GM21515 (cell line): Measurements from ENCODE around the gene CCKAR.

Experiments used
- ATAC-seq: cut with Tn5 transposase; IDR thresholded peaks from one replicate; pipeline ENCODE4 v1.9.1; 2021; ENCODE audit not compliant: unreplicated experiment

The CCKAR gene

DNA sequence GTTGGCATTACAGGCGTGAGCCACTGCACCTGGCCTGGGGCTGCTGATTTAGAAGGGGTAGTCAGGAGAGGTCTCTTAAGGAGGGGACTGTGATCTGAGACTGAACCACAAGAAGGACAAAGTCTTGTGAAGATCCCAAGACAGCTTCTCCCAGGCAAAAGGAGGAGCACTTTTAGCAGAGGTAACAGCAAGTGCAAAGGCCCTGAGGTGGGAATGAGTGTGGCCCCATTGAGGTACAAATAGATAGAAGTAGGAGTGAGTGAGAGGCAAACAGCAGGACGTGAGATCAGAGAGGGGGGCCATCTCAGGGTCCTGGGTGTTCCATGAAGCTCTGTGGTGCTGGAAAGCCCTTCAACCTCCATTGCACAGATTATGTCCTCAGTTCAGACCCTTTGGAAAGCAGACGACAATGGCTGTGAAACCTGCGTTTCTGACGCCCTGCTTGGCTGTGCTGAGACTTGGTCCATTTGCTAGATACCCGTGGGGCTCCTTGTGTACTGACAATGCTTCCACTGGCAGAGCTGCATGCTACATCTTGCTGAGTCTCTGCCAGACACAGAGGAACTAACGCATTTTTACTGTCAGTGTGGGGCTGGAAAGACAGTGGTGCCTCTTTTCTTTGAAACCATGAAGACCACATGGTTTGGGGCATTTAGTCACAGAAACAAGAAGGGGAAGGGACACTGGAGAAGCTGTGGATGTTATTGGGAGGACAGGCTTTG lies 1.3 kb upstream of the CCKAR start:
- no peak for ATAC-seq

DNA sequence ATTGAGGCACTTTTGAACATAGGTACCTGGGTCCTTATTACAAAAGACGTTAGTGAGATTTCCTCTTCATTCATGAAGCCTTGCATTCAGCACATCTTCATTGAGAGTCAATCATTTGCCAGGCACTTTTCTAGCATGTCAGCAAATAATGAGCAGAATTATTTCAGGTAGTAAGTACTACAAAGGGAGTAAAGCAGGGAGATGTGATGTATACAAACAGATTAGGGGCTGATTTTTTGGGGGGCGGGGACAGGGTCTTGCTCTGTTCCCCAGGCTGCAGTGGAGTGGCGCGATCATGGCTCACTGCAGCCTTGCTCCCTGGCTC lies 638 bp upstream of the CCKAR start:
- no peak for ATAC-seq

DNA sequence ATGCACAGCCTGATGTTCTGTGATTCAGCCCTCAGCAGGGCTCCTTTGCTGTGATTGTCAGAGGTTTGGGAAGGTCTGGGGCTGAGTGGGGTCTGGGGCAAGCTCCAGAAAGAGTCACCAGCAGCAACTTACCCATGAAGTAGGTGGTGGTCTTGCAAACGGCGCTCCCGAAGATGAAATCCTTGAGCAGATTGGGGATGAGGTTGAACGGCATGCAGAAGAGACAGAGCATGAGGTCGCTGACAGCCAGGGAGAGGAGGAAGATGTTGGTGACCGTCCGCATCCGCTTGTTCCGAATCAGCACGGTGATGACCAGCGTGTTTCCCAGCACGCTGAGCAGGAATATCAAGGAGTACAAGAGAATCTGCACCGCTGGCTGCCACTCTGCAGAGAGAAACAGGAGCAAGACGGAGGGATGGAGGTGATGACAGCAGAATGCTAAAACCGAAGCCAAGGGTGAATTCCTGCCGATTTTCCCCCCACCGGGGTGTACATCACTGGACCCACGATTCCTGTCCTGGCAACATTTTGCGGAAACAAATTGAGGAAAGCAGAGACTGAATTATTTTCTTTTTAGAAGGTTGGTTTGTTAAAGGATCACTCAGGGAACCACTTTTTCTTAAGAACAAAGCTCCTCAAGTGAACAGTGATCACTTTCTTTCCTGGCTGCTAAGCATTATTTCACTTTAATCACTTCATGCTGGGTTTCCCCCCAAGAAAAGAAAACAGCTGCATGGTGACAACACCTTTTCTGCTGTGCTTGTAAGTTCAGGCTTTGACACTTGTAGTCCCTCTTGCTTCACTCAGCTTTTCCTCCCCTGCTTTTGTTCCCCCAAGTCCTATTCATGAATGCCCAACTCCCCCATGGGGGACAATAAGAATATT lies 941 bp downstream of the CCKAR start:
- ATAC-seq, result no peak

DNA sequence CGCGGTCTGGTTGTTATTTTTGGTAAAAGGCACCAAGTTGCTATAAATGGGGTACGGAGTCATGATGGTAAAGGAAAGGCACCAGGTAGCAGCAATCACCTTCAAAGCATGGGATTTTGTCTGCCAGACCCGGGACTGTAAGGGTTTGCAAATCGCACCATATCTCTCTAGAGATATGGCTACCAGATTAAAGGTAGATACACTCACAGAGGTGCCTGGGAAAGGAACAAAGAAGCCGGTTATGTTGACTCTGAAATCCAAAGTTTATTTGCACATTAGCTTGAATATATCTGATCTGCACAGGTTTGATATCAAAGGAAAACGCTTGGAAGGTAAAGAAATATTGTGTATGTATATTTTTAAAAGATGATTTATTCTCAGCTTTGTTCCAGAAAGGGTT lies 4.6 kb downstream of the CCKAR start:
- no peak for ATAC-seq

DNA sequence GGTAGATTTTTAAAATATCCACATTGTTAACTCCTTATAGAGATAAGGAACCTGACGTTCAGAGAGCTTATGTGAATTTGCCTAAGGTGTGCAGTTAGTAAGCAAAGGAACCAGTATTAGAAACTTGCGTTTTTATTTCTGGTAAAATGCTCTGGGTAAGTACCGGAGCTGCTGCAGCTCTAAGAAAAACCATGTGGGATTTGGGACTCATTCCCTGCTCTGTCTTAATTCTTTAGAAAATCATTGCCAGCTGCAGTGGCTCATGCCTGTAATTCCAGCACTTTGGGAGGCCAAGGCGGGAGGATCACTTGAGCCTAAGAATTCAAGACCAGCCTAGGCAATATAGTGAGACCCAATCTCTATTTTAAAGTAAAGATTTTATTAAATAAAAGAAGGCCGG lies 5.8 kb downstream of the CCKAR start:
- no peak for ATAC-seq

DNA sequence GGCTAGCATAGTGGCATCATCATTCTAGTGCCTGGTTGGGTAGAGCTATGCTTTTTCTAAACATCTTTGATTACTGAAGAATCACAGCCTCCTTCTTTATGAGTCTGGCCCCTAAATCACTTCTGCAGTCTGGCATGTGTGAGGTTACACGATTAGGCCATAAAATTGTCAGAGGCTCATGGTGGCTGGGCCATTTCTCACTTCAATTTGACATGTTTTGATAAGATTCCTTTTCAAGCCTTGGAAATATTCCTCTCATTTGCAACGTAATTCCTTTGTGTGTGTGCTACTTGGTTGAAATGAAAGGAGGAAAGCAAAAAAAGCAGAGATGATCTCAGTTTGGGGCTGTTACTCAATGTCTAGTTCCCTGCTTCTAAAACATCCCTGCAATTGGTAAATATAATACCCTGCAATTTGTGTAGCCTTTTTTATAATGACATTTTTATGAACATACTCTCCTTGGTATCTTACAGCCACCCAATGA lies 6.2 kb downstream of the CCKAR start:
- no peak for ATAC-seq

DNA sequence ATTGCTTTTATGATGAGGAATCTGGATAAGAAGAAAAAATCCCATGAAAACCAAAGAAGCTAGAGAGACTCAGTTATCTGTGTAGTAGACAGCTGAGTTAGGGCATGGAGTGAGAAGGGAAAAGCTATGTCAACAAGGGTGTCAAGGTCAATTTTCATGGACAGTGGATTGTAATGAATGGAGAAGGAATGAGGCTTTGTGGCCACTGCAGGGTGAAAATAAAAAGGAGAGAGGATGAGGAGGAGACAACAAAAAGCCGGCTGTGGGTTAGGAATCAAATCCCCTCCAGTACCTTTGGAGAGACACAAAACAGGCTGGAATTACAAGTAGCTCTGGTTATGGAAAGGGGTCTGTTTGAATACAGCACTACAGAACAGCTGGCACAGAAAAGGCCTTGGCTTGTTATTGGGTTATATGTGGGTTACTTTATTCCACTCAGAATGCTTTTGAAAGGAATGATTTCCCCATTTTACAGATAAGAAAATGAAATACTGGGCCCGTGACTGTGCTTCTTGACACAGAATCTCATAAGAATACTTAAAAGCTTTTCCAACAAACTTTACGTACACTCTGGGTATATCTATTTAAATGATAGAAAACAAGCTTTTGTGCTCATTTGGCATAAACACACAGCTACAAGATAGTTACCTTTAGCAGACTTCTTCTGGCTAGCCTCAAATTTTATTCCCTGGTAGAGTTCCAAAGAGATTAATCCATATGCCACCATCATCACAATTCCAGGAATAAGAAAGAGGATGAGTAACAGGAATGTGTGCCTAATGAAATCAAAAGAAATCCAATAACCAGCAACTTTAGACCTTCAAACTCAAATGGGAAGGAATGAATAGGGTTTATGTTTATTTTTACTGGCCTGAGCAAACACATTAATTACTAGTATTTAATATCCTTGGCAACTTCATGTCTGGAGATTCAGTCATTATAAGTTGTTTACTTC lies 7.5 kb downstream of the CCKAR start:
- ATAC-seq, result no peak

DNA sequence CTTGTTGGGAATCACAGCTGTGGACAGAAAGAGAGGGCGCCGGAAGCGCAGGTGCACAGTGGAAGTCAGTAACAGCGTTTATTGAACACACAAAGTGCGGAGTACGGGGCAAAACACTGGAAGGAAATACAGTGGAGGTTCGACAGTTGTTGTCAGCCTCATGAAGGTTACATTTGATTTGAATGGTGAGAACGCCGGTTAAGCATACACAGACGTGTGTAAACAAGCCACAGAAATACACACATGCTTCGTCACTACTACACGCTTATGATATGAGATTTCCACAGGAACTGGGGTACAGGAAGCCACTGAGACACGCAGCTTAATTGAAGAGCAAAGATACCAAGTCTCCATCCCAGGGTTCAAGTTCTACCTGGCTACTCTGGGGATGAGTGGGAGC lies 12.0 kb downstream of the CCKAR start:
- ATAC-seq, result no peak

DNA sequence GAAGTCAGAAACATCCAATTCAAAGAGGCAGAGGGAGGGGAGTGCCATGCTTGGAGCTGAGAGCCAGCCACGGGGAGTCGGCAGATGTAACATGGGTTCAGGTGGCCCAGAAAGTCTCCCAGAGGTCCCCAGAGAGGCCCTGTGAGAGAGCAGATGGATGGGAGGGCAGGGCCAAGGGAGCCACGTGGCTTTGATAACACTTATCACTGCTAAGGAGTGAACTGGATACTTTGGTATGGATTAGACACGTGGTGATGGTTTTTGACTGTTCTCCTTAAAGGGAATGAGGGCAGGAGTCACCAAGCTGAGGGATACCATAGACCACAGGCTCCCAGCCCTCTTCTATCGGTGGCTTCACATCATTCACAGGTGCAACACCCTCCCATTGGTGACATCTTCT lies 13.7 kb downstream of the CCKAR start:
- no peak for ATAC-seq

DNA sequence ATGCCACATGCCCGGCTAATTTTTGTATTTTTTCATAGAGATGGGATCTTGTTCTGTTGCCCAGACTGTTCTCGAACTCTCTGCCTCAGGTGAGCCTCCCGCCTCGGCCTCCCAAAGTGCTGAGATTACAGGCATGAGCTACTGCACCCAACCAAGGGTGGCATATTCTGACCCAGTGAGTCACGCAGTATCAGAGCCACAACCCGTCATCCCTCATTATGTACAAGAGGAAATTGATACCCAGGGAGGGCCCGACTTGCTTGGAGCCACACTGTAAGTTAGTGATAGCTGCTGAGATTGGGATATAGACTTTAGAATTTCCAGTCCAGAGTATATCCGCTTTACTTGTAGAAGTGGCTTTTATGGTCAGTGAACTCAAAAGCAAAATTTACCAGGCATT lies 14.6 kb downstream of the CCKAR start:
- ATAC-seq, result no peak

DNA sequence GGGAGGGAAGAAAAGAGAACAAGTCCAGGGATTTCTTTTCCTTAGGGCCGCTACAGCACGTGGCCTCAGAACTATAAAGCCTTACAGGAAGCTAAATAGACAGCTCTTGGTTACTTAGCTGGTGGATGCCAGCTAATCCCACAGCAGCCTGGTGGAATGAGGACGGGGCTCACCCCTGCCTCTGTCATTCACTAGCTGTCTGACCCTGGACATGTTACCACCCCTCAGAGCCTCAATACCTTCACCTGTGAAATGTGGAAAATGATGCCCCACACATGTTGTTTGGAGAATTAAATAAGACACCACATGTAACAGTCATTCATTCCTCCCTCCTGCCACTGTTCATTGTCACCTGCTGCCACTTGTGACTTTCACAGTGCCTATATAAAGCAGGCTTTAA lies 15.7 kb downstream of the CCKAR start:
- no peak for ATAC-seq

DNA sequence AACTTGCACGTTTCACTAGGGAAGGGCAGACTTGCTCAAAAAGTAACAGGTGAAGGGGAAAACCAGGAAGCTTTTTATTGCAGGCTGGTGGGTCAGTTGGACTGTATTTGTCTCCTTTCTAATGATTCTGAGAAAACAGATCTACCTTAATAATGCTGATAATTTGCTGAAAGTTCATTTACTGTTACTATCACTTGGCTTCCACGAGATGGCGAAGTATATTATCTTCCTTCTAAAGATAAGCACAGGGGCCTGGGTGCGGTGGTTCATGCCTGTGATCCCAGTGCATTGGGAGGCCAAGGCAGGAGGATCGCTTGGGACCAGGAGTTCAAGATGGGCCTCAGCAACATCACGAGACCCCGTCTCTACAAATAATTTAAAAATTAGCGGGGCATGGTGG lies 16.4 kb downstream of the CCKAR start:
- ATAC-seq, result no peak

DNA sequence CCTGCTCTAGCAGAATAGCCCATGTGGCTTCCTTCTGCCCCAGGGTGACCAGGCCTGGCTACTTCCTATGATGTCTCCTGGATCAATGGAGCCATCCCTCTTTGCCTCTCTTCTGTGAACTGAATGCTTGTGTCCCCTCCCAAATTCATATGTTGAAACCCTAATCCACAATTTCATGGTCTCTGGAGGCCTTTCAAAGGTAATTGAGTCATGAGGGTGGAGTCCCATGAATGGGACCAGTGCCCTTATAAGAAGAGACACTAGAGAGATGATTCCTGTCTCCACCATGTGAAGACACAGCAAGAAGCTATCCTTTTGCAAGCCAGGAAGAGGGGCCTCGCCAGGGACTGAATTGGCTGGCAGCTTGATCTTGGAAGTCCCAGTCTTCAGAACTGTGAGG lies 18.4 kb downstream of the CCKAR start:
- no peak for ATAC-seq

DNA sequence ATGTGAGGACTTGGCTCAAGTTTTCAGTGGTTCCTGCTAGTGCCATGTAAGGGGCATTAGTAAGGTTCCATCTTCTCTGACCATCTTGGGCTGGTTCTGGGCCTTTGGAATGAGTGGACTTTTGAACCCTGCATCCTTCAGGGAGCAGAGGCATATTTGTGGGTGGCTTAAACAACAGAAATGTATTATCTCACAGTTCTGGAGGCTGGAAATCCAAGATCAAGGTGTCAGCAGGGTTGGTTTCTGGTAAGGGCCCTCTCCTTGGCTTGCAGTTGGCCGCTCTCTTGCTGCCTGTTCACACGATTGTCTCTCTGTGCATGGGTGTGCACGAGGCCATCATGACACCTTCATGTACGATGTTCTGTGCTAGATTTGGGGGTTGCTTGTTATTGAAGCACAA lies 21.3 kb downstream of the CCKAR start:
- no peak for ATAC-seq

DNA sequence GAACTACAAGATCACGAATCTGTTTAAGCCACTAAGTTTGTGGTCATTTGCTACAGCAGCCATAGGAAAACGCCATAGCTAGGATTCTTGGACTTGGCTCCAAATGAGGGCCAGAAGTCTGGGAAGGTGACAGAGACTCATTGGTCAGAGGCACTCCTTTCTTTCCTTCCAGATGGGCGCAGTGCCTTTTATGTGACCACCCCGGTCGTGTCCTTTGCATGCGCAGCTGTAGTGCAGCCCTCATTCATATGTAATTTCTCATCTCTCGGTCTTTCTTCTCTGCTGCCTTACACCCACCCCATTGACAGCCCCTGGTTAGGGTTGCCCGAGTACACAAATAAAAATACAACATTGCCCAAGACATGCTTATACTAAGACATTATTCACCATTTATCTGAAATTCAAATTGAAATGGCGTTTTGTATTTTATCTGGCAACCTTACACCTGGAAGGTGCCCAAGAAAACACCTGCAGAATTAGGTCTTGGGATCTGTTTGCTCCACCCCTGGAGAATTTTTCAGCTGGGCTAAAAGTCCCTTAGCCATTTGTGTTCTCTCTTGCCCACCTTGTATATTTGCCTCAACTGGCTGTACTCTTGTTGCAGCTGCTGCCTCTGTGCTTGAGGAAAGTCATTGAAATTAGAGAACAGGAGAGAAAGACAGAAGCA lies 21.9 kb downstream of the CCKAR start:
- no peak for ATAC-seq

DNA sequence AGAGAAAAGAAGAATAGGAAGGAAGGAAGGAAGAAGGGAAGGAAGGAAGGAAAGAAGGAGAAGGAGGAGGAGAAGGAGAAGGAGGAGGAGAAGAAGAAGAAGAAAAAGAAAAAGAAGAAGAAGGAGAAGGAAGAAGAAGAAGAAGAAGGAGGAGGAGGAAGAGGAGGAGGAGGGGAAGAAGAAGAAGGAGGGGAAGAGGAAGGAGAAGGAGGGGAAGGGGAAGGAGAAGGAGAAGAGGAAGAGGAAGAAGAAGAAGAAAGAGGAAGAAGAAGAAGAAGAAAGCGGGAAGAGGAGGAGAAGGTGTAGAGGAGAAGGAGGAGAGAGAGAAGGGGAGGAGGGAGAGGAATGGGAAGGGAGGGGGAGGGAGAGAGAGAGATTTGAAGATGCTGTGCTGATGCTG lies 22.6 kb downstream of the CCKAR start:
- no peak for ATAC-seq

DNA sequence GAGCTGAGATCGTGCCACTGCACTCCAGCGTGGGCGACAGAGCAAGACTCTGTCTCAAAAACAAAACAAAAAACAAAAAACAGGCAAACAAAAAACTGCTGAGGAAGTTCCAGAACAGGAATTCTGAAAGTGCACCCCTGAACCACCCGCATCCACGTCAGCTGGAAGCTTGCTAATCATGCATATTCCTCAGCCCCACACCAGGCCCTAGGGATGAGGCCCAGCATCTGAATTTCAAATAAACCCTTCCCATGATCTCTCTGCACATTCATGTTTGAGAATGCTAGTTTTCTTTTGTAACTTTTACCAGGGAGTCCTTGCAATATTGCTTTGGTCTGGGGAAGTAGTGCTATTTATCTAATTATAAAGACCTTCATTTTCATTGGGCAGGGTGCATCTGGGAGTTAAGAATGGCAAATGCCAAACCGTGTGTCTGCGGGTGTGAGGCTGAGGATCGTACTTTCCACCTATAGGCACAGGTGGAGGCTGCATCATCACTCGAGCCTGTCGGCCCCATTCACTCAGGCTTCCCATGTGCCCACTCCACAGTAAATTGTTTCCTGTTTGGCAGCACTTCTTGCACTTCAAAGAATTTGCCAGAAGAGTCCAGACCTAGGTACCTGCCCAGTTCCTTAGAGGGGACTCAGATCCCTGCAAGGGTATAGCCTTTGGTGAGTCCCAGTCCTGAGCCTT lies 23.6 kb downstream of the CCKAR start:
- ATAC-seq, result no peak

DNA sequence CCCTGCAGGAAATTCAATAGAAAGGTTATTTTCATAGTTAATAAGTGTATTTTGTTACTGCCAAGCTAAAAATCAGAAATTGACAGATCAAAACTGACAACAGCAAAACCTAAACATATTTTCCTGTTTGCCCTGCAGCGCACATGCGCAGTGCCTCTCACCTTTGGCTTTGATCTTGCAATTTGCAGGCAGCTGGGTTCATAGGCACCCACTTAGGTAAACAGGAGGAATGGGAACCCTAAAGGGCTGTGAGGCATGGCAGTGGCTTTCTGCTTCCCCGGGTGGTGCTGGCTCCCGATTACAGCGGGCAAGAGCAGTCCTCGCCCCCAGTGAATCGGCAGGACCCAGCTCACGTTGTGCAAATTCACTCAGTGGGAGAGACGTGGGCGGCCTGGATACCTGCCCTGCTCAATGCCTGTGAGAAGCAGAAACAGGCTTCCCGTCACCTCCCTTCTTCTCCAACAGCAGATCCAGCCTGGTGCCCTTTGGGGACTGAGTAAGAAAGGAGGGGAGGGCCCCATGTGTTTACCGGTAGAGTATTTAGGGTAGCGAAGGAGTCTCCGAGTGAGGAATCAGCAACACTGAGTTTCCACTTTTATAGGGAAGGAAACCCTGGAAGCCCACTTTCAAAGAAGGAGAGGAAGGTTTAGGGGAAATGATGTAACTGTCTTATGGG lies 25.7 kb downstream of the CCKAR start:
- ATAC-seq, result no peak

DNA sequence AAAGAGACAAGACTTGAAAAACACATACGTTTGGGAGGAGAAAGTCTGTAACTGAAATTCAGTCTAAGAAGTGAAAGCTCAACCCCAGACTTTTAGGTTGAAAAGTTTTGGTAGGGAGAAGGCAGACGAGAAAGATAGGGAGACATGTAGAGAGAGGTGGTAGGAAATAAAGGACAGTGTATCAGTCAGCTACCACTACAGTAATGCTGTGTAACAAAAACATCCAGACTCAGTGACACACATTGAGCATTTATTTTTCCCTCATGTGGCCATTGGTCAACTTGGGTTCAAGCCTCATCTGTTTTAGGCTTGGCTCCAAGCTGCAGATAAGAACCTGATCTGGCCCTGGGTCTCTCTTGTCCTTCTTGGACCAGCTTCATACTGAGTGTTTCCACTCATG lies 26.9 kb downstream of the CCKAR start:
- ATAC-seq, result no peak

DNA sequence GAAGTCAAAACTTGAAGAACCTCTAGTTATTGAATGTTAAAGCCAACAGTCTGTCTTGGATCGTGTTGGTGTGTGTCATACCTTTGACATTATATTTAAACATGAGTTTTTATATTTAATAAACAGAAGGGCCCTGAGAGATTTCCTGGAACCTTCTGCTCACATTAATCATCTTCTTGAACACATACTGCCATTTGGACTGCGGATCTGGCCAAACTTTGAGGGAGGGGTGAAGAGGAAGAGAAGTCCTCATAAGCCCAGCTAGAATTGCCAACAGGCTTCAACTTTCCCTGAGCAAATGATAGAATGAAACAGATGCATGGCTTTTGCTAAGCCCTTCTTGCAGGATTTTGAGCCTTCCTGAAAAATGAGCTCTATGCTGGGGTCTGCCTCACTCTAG lies 27.4 kb downstream of the CCKAR start:
- no peak for ATAC-seq
